HEK293 (cell line): ENCODE data around the gene AZGP1.

ENCODE experiments used
- CTCF ChIA-PET: fragments of 350-600 bp; formaldehyde crosslinking; extraction: SDS; loops from one replicate; lab custom pipeline; 2021; ENCODE audit warnings: antibody characterized with exemption; lab: Yijun Ruan, JAX
- POLR2A ChIA-PET: fragments of 300-600 bp; formaldehyde crosslinking; extraction: SDS; loops from one replicate; lab custom pipeline; 2020; ENCODE audit warnings: antibody characterized with exemption, inconsistent platforms; lab: Yijun Ruan, JAX
- H3K27ac ChIP-seq: fragments of 200-500 bp; sonication (Bioruptor generic); 2 replicates; pipeline ENCODE4 v1.5.1; 2014; ENCODE audit warnings: low read depth, low read length, control low read depth, inconsistent platforms; ENCODE audit errors: extremely low read depth
- H3K36me3 ChIP-seq, 2 experiments: fragments of 200-500 bp in 1 of 2; sonication (Bioruptor generic) in 1 of 2; 1 replicate in 1 of 2; 2 replicates in 1 of 2; pipeline ENCODE4 v1.5.1; 2014 to 2017; ENCODE audit warnings: inconsistent platforms in 2 of 2, low read length in 2 of 2; ENCODE audit not compliant: control insufficient read depth in 2 of 2, insufficient read depth in 1 of 2
- H3K4me1 ChIP-seq: fragments of 200-500 bp; sonication (Bioruptor generic); 2 replicates; pipeline ENCODE4 v1.5.1; 2014; ENCODE audit warnings: mild to moderate bottlenecking, low read length, inconsistent platforms; ENCODE audit not compliant: control insufficient read depth, insufficient read depth
- H3K4me3 ChIP-seq: 2 replicates; pipeline ENCODE4 v1.5.1; 2011; ENCODE audit warnings: low read depth, mild to moderate bottlenecking, control low read depth, low read length, moderate library complexity
- H3K9me3 ChIP-seq: fragments of 200-500 bp; sonication (Bioruptor generic); 2 replicates; pipeline ENCODE4 v1.5.1; 2014; ENCODE audit warnings: low read depth, low read length, inconsistent platforms; ENCODE audit not compliant: control insufficient read depth, insufficient read depth
- FEZF1 ChIP-seq: fragments of 450-650 bp; formaldehyde crosslinking; IDR thresholded peaks from 2 replicates; pipeline ENCODE4 v1.5.1; 2016; ENCODE audit warnings: missing biosample characterization, missing genetic modification characterization
- GLI4 ChIP-seq: fragments of 450-650 bp; formaldehyde crosslinking; IDR thresholded peaks from 2 replicates; pipeline ENCODE4 v1.5.1; 2016; ENCODE audit warnings: missing biosample characterization, missing genetic modification characterization
- KLF16 ChIP-seq: fragments of 450-650 bp; formaldehyde crosslinking; IDR thresholded peaks from 2 replicates; pipeline ENCODE4 v1.5.1; 2017; ENCODE audit warnings: missing biosample characterization, missing genetic modification characterization
- KLF8 ChIP-seq: fragments of 450-650 bp; formaldehyde crosslinking; IDR thresholded peaks from 2 replicates; pipeline ENCODE4 v1.5.1; 2016; ENCODE audit warnings: missing biosample characterization, missing genetic modification characterization
- REPIN1 ChIP-seq: fragments of 450-650 bp; formaldehyde crosslinking; IDR thresholded peaks from 2 replicates; pipeline ENCODE4 v1.5.1; 2017; ENCODE audit warnings: missing biosample characterization, missing genetic modification characterization, low read depth
- SCRT1 ChIP-seq: fragments of 450-650 bp; formaldehyde crosslinking; IDR thresholded peaks from 2 replicates; pipeline ENCODE4 v1.5.1; 2016; ENCODE audit warnings: missing biosample characterization, missing genetic modification characterization, borderline replicate concordance
- ZBTB20 ChIP-seq: fragments of 450-650 bp; formaldehyde crosslinking; IDR thresholded peaks from 2 replicates; pipeline ENCODE4 v1.5.1; 2016; ENCODE audit warnings: missing biosample characterization, missing genetic modification characterization
- ZBTB21 ChIP-seq: fragments of 450-650 bp; formaldehyde crosslinking; IDR thresholded peaks from 2 replicates; pipeline ENCODE4 v1.5.1; 2017; ENCODE audit warnings: missing biosample characterization, missing genetic modification characterization
- ZNF248 ChIP-seq: fragments of 450-650 bp; formaldehyde crosslinking; IDR thresholded peaks from 2 replicates; pipeline ENCODE4 v1.5.1; 2017; ENCODE audit warnings: missing biosample characterization, missing genetic modification characterization
- ZNF266 ChIP-seq: fragments of 450-650 bp; formaldehyde crosslinking; IDR thresholded peaks from 2 replicates; pipeline ENCODE4 v1.5.1; 2016; ENCODE audit warnings: missing biosample characterization, missing genetic modification characterization, low read depth
- ZNF366 ChIP-seq: fragments of 450-650 bp; formaldehyde crosslinking; conservative IDR thresholded peaks from 2 replicates; pipeline ENCODE4 v1.5.1; 2016; ENCODE audit warnings: missing biosample characterization, missing genetic modification characterization
- ZNF433 ChIP-seq: fragments of 450-650 bp; formaldehyde crosslinking; IDR thresholded peaks from 2 replicates; pipeline ENCODE4 v1.5.1; 2016; ENCODE audit warnings: missing biosample characterization, missing genetic modification characterization, low read depth
- ZNF521 ChIP-seq: fragments of 450-650 bp; formaldehyde crosslinking; IDR thresholded peaks from 2 replicates; pipeline ENCODE4 v1.5.1; 2017; ENCODE audit warnings: missing biosample characterization, mild to moderate bottlenecking, missing genetic modification characterization
- ZNF548 ChIP-seq: fragments of 450-650 bp; formaldehyde crosslinking; IDR thresholded peaks from 2 replicates; pipeline ENCODE4 v1.5.1; 2016; ENCODE audit warnings: missing biosample characterization, missing genetic modification characterization
- ZNF558 ChIP-seq: fragments of 450-650 bp; formaldehyde crosslinking; IDR thresholded peaks from 2 replicates; pipeline ENCODE4 v1.5.1; 2016; ENCODE audit warnings: missing biosample characterization, missing genetic modification characterization
- ZNF560 ChIP-seq: fragments of 450-650 bp; formaldehyde crosslinking; IDR thresholded peaks from 2 replicates; pipeline ENCODE4 v1.5.1; 2017; ENCODE audit warnings: missing biosample characterization, missing genetic modification characterization, borderline replicate concordance
- ZNF621 ChIP-seq: fragments of 450-650 bp; formaldehyde crosslinking; IDR thresholded peaks from 2 replicates; pipeline ENCODE4 v1.5.1; 2017; ENCODE audit warnings: missing biosample characterization, missing genetic modification characterization
- ZNF658 ChIP-seq: fragments of 450-650 bp; formaldehyde crosslinking; IDR thresholded peaks from 2 replicates; pipeline ENCODE4; 2016; ENCODE audit warnings: missing biosample characterization, missing genetic modification characterization
- ZNF707 ChIP-seq: fragments of 450-650 bp; formaldehyde crosslinking; IDR thresholded peaks from 2 replicates; pipeline ENCODE4 v1.5.1; 2016; ENCODE audit warnings: missing biosample characterization, missing genetic modification characterization
- ZNF776 ChIP-seq: fragments of 450-650 bp; formaldehyde crosslinking; IDR thresholded peaks from 2 replicates; pipeline ENCODE4 v1.5.0; 2017; ENCODE audit warnings: missing biosample characterization, missing genetic modification characterization, borderline replicate concordance
- ZNF843 ChIP-seq: fragments of 450-650 bp; formaldehyde crosslinking; IDR thresholded peaks from 2 replicates; pipeline ENCODE4 v1.5.1; 2016; ENCODE audit warnings: missing biosample characterization, missing genetic modification characterization
- ZSCAN23 ChIP-seq: fragments of 450-650 bp; formaldehyde crosslinking; IDR thresholded peaks from 2 replicates; pipeline ENCODE4 v1.5.1; 2016; ENCODE audit warnings: missing biosample characterization, missing genetic modification characterization
- ZSCAN30 ChIP-seq: fragments of 450-650 bp; IDR thresholded peaks from 2 replicates; pipeline ENCODE4 v1.5.1; 2018; ENCODE audit warnings: missing biosample characterization, mild to moderate bottlenecking, missing genetic modification characterization, moderate library complexity
- TF ChIP-seq, protein P1 (sequence below): fragments of 450-650 bp; formaldehyde crosslinking; IDR thresholded peaks from 2 replicates; pipeline ENCODE4 v1.5.1; 2016; ENCODE audit warnings: missing biosample characterization, missing genetic modification characterization
- TF ChIP-seq, protein P2 (sequence below): fragments of 450-650 bp; IDR thresholded peaks from 2 replicates; pipeline ENCODE4 v1.5.1; 2018; ENCODE audit warnings: missing biosample characterization, mild to moderate bottlenecking, missing genetic modification characterization

AZGP1 gene

DNA sequence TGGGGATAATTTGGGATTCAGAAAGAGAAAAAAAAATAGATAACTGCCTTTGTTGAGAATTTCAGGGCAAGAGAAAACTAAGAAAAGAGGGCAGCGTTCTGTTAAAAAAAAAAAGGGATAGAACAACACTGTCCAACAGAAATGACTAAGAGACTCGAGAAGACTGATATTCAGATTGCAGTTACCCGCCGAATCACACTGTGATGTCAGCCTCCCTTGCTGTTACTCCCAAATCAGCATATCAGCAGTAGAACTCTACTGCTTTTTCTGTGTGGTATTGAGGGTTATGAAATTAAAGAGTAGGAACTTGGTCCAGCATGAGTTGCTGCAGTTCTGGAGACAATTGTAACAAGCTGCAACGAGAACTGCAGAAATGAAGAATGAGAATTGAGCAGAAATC, 48.3 kb downstream of the AZGP1 start:
- Histone ChIP-seq H3K36me3 (no peaks in the 10 kb centered on the region), H3K27ac (no peak overlapping the region), H3K9me3 (no peaks in the 10 kb centered on the region), H3K4me1 (no peaks in the 10 kb centered on the region), H3K4me3 (no peak overlapping the region)
- CTCF ChIA-PET, result interaction anchor here (0.7 to 1.8 kb wide), 2 partner anchors 10 to 201 kb away, joined by 5 to 7 read pairs; no protein-coding TSS in a partner anchor
- TF ChIP-seq ZSCAN23 (tag by site-specific recombination) (no peak), ZNF248 (tag by site-specific recombination) (no peak), ZNF707 (tag by site-specific recombination) (no peak), ZNF843 (no peak), KLF16 (tag by site-specific recombination) (no peak), ZBTB20 (tag by site-specific recombination) (peak; percentile 73)
- TF ChIP-seq, protein P1, sequence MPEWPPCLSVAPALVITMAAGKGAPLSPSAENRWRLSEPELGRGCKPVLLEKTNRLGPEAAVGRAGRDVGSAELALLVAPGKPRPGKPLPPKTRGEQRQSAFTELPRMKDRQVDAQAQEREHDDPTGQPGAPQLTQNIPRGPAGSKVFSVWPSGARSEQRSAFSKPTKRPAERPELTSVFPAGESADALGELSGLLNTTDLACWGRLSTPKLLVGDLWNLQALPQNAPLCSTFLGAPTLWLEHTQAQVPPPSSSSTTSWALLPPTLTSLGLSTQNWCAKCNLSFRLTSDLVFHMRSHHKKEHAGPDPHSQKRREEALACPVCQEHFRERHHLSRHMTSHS (tag by site-specific recombination), result no peak
- TF ChIP-seq, protein P2, sequence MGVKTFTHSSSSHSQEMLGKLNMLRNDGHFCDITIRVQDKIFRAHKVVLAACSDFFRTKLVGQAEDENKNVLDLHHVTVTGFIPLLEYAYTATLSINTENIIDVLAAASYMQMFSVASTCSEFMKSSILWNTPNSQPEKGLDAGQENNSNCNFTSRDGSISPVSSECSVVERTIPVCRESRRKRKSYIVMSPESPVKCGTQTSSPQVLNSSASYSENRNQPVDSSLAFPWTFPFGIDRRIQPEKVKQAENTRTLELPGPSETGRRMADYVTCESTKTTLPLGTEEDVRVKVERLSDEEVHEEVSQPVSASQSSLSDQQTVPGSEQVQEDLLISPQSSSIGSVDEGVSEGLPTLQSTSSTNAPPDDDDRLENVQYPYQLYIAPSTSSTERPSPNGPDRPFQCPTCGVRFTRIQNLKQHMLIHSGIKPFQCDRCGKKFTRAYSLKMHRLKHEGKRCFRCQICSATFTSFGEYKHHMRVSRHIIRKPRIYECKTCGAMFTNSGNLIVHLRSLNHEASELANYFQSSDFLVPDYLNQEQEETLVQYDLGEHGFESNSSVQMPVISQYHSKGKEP (tag by site-specific recombination), result no peak
- POLR2A ChIA-PET, result interaction anchor here (0.9 kb wide), 1 partner anchor 9 kb away, joined by 3 read pairs; no protein-coding TSS in a partner anchor

DNA sequence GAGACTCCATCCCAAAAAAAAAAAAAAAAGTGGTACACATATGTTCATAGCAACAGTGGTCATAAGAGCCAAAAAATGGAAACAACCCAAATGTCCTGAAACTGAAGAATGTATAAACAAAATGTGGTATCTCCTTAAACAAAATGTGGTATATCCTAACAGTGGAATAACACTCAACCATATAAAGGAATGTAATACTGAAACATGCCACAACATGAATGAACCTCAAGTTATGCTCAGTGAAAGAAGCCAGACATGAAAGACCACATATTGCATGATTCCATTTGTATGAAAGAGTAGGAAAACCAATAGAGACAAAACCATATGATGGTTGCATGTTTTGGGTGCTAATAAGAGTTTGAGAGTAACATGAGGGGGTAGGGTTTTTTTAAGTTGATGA, 49.5 kb downstream of the AZGP1 start:
- Histone ChIP-seq H3K4me1 (no peaks in the 10 kb centered on the region), H3K4me3 (no peak overlapping the region), H3K36me3 (peaks cover 0 to under 1% of the 10 kb centered on the region in 2 experiments; a peak in 1 of 3 replicates), H3K9me3 (no peaks in the 10 kb centered on the region), H3K27ac (no peak overlapping the region)
- ChIA-PET POLR2A (no interaction called here), CTCF (no interaction called here)
- TF ChIP-seq ZNF266 (tag by site-specific recombination), result no peak

DNA sequence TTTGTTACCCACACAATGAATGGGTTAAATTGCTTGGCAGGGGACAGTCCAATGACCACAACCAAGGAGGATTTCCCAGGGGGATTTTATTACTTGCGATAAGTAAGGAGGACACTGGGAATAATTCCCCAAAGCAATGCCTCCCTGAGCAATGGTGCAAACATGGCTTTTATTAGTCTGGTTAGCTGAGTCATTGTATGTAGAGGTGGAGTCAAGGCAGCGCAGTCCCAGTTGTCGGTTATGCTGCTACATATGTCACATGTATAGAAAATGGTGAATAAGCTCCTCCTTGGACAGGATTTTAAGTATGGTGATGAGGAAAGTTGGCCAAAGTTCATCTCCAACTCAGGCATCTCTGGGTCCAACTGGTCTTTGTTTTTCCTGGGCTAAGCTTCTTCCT, 52.6 kb downstream of the AZGP1 start:
- H3K36me3 ChIP-seq, result peaks cover 0 to 3% of the 10 kb centered on the region in 2 experiments; a peak in 1 of 3 replicates
- H3K4me3 ChIP-seq, result no peak overlapping the region
- H3K27ac ChIP-seq, result no peak overlapping the region
- H3K9me3 ChIP-seq, result no peaks in the 10 kb centered on the region
- no peaks in the 10 kb centered on the region for H3K4me1 ChIP-seq
- CTCF ChIA-PET, result interaction anchor here (0.6 kb wide), 1 partner anchor 1606 kb away, joined by 4 read pairs; no protein-coding TSS in a partner anchor
- TF ChIP-seq GLI4 (tag by site-specific recombination), result no peak
- no peak for TF ChIP-seq ZSCAN30 (tag by site-specific recombination)
- TF ChIP-seq SCRT1 (tag by site-specific recombination), result no peak
- TF ChIP-seq KLF16 (tag by site-specific recombination), result no peak
- no peak for TF ChIP-seq ZNF548 (tag by site-specific recombination)
- no peak for TF ChIP-seq ZNF433 (tag by site-specific recombination)
- no peak for TF ChIP-seq FEZF1 (tag by site-specific recombination)
- TF ChIP-seq ZNF658, result no peak
- no peak for TF ChIP-seq ZNF558 (tag by site-specific recombination)
- TF ChIP-seq KLF8 (tag by site-specific recombination), result no peak
- no peak for TF ChIP-seq ZNF521
- TF ChIP-seq ZNF560 (tag by site-specific recombination), result no peak
- no peak for TF ChIP-seq ZBTB21
- TF ChIP-seq ZNF776 (tag by site-specific recombination), result no peak
- no peak for TF ChIP-seq ZNF621 (tag by site-specific recombination)
- TF ChIP-seq ZNF366 (tag by site-specific recombination), result no peak
- no peak for TF ChIP-seq REPIN1 (tag by site-specific recombination)
- POLR2A ChIA-PET, result no interaction called here
